GM12878 (cell line): ENCODE results near the gene GPN1.

Experiments
- EED ChIP-seq: sonication (generic); IDR thresholded peaks from 2 replicates; pipeline ENCODE4 v1.6.1; 2016; ENCODE audit warnings: antibody characterized with exemption, low read depth
- ETV6 ChIP-seq, 2 experiments: fragments of 450-650 bp in 1 of 2; IDR thresholded peaks in 1 of 2; conservative IDR thresholded peaks in 1 of 2; 2 replicates each; pipeline ENCODE4 v1.6.1; 2014; ENCODE audit warnings: antibody characterized with exemption in 1 of 2, borderline replicate concordance in 1 of 2, low read depth in 1 of 2, mild to moderate bottlenecking in 1 of 2, moderate library complexity in 1 of 2
- HCFC1 ChIP-seq: fragments of 150-350 bp; IDR thresholded peaks from 2 replicates; pipeline ENCODE4 v1.6.1; 2014; ENCODE audit warnings: low read length
- JUND ChIP-seq: IDR thresholded peaks from 2 replicates; pipeline ENCODE4 v1.6.1; 2012; ENCODE audit warnings: low read depth, mild to moderate bottlenecking, low read length, improper control_type of control experiment, moderate library complexity
- MEF2A ChIP-seq: IDR thresholded peaks from 2 replicates; pipeline ENCODE4 v1.6.1; 2011; ENCODE audit warnings: low read depth, mild to moderate bottlenecking, low read length, moderate library complexity; ENCODE audit not compliant: insufficient read depth
- NR2C2 ChIP-seq: IDR thresholded peaks from 2 replicates; pipeline ENCODE4 v1.6.1; 2011; ENCODE audit warnings: borderline replicate concordance, low read depth; ENCODE audit not compliant: control insufficient read depth, insufficient read length
- NRF1 ChIP-seq: conservative IDR thresholded peaks from 2 replicates; pipeline ENCODE4 v1.6.1; 2011; ENCODE audit warnings: mild to moderate bottlenecking, low read depth, low read length, improper control_type of control experiment
- POLR2A ChIP-seq: IDR thresholded peaks from 2 replicates; pipeline ENCODE4 v1.6.1; 2011; ENCODE audit warnings: low read depth, mild to moderate bottlenecking, low read length
- RBBP5 ChIP-seq: fragments of 200-600 bp; sonication (generic); conservative IDR thresholded peaks from 2 replicates; pipeline ENCODE4 v1.6.1; 2016
- SIN3A ChIP-seq: IDR thresholded peaks from 2 replicates; pipeline ENCODE4 v1.6.1; 2012; ENCODE audit warnings: low read depth, low read length, improper control_type of control experiment
- TAF1 ChIP-seq: IDR thresholded peaks from 2 replicates; pipeline ENCODE4 v1.6.1; 2011; ENCODE audit warnings: mild to moderate bottlenecking, low read depth, low read length, borderline replicate concordance
- TF ChIP-seq, protein P1 (sequence below), 3 experiments: IDR thresholded peaks in 2 of 3; conservative IDR thresholded peaks in 1 of 3; 2 replicates each; pipeline ENCODE4 v1.5.1; 2011; ENCODE audit warnings: low read depth in 3 of 3, low read length in 3 of 3, mild to moderate bottlenecking in 3 of 3, control low read depth in 2 of 3, moderate library complexity in 2 of 3, inconsistent platforms in 1 of 3, mixed read lengths in 1 of 3; ENCODE audit not compliant: control insufficient read depth in 2 of 3, insufficient read depth in 1 of 3; ENCODE audit errors: extremely low read depth in 1 of 3
- TF ChIP-seq, protein P2 (sequence below): fragments of 450-650 bp; IDR thresholded peaks from 2 replicates; pipeline ENCODE4 v1.6.1; 2017; ENCODE audit warnings: mild to moderate bottlenecking, moderate library complexity
- TF ChIP-seq, protein P3 (sequence below): IDR thresholded peaks from 2 replicates; pipeline ENCODE4 v1.6.1; 2011; ENCODE audit warnings: mild to moderate bottlenecking, low read depth, low read length, moderate library complexity; ENCODE audit not compliant: insufficient replicate concordance

DNA sequence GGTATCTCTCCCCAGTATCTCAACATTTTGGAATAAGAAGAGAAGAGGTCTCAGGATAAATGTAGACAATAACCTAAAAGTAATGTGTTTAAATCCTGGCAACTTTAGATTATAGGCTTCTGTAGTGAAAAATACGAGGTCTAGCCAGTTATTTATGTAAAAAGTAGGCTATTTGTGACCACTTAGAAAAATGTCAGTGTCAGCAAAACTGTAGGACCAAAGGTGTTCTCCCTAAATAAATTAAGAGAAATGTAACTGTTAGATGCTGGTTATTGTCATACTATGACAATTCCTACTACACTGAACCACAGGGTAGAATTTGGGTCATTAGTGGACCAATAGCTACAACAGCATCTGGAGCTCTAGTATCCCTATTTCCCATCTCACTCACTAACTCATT lies 32.5 kb downstream of the GPN1 start:
- no peak for TF ChIP-seq EED
- TF ChIP-seq, protein P1, sequence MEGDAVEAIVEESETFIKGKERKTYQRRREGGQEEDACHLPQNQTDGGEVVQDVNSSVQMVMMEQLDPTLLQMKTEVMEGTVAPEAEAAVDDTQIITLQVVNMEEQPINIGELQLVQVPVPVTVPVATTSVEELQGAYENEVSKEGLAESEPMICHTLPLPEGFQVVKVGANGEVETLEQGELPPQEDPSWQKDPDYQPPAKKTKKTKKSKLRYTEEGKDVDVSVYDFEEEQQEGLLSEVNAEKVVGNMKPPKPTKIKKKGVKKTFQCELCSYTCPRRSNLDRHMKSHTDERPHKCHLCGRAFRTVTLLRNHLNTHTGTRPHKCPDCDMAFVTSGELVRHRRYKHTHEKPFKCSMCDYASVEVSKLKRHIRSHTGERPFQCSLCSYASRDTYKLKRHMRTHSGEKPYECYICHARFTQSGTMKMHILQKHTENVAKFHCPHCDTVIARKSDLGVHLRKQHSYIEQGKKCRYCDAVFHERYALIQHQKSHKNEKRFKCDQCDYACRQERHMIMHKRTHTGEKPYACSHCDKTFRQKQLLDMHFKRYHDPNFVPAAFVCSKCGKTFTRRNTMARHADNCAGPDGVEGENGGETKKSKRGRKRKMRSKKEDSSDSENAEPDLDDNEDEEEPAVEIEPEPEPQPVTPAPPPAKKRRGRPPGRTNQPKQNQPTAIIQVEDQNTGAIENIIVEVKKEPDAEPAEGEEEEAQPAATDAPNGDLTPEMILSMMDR (IDR thresholded peaks at IDR 0.05 in 2 of 3, conservative IDR thresholded peaks at IDR 0.05 in 1 of 3; ENCODE audit: control insufficient read depth in 2 of 3, extremely low read depth in 1 of 3, insufficient read depth in 1 of 3, low read depth in 3 of 3, low read length in 3 of 3), result no peak
- TF ChIP-seq JUND, result no peak
- no peak for TF ChIP-seq NR2C2
- no peak for TF ChIP-seq HCFC1
- no peak for TF ChIP-seq TAF1
- TF ChIP-seq ETV6 (conservative IDR thresholded peaks at IDR 0.05 in 1 of 2, IDR thresholded peaks at IDR 0.05 in 1 of 2; ENCODE audit: borderline replicate concordance in 1 of 2, low read depth in 1 of 2), result no peak
- no peak for TF ChIP-seq NRF1
- TF ChIP-seq, protein P2, sequence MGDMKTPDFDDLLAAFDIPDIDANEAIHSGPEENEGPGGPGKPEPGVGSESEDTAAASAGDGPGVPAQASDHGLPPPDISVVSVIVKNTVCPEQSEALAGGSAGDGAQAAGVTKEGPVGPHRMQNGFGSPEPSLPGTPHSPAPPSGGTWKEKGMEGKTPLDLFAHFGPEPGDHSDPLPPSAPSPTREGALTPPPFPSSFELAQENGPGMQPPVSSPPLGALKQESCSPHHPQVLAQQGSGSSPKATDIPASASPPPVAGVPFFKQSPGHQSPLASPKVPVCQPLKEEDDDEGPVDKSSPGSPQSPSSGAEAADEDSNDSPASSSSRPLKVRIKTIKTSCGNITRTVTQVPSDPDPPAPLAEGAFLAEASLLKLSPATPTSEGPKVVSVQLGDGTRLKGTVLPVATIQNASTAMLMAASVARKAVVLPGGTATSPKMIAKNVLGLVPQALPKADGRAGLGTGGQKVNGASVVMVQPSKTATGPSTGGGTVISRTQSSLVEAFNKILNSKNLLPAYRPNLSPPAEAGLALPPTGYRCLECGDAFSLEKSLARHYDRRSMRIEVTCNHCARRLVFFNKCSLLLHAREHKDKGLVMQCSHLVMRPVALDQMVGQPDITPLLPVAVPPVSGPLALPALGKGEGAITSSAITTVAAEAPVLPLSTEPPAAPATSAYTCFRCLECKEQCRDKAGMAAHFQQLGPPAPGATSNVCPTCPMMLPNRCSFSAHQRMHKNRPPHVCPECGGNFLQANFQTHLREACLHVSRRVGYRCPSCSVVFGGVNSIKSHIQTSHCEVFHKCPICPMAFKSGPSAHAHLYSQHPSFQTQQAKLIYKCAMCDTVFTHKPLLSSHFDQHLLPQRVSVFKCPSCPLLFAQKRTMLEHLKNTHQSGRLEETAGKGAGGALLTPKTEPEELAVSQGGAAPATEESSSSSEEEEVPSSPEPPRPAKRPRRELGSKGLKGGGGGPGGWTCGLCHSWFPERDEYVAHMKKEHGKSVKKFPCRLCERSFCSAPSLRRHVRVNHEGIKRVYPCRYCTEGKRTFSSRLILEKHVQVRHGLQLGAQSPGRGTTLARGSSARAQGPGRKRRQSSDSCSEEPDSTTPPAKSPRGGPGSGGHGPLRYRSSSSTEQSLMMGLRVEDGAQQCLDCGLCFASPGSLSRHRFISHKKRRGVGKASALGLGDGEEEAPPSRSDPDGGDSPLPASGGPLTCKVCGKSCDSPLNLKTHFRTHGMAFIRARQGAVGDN, result no peak
- no peak for TF ChIP-seq MEF2A
- no peak for TF ChIP-seq POLR2A
- TF ChIP-seq SIN3A, result no peak
- no peak for TF ChIP-seq RBBP5
- TF ChIP-seq, protein P3, sequence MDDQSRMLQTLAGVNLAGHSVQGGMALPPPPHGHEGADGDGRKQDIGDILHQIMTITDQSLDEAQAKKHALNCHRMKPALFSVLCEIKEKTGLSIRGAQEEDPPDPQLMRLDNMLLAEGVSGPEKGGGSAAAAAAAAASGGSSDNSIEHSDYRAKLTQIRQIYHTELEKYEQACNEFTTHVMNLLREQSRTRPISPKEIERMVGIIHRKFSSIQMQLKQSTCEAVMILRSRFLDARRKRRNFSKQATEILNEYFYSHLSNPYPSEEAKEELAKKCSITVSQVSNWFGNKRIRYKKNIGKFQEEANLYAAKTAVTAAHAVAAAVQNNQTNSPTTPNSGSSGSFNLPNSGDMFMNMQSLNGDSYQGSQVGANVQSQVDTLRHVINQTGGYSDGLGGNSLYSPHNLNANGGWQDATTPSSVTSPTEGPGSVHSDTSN, result no peak
